NCI-H1105 (cell line): ENCODE data around the gene TIAM1.

Source experiments
- DNase-seq: peaks from one replicate; lab custom pipeline; 2025; lab: John Stamatoyannopoulos, UW

Gene TIAM1

GRCh38 chr21:31286621-31287020 lies 57.4 kb downstream of the TIAM1 start:
- DNase-seq, result no peak

DNA sequence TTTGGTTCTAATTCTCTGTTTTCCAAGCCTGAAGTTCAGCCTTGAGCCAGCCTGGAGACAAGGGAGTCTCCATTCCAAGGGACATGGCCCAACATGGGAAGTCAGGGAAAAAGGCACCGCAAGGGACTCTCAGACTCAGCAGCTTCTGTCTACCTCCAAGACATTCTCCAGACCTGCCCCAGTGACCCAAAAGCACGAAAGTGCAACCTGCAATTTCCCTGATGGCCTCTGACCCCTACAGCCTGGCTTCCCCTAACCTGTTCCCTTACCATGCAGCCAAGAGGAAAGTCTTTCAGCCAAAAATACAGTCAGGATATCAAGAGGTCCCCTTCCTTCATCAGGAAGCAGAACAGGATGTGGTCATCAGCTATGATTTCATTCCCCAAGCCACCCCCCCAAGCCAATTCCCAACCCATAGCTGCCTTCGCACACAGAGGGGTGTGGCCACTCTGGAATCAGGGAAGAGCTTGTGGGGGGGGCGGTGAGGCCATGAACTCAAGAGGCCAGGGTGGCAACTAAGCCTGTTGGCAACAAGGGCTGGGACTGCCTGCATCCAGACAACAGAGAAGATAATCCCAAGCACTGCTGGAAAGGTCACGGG lies 59.2 kb downstream of the TIAM1 start:
- no peak for DNase-seq

DNA sequence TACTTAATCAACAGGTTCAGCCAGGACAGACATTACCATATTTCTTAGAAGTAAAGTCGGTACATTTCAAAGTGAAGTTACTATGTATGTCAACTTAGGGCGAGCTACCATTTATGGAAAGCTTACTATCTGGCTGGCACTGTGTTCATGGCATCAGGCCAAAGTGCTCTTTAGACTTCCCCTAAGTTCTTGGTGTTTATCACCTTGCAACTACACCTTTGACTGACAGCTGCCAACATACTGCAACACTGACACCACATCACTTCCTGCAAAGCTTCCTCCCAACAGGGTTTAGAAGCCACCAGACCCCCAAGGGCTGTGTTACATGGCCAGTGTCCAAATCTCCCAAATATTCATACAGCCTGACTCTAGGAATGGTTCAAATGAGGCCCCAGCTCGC lies 61.0 kb downstream of the TIAM1 start:
- DNase-seq, result no peak

DNA sequence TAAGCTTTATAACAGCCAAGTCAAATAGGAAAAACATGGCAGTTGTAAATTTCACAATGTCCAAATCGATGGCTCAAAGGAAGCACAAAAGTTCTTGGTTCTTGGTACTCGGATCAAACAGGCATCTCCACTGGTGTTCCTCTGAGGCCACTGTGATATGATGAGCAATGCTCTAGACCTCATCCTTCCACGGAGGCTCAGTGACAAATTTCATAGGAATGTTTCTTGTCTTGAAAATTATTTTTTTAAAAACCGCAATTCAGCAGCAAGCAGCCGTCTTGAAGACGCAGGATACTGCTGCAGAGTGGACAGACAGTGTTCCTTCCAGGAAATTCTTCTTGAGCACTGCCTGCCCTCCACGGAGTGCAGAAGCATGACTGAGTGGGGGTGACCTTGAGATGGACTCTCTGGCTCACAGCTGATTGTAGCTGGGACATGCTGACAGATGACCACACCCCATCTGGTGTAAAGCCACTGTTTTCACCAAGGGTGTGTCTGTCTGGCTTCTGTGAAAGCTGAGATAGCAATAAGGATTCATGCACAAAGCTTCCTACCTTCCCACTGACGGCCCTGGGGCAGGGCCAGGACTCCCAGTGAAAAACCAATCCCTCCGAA lies 61.9 kb downstream of the TIAM1 start:
- DNase-seq, result no peak

GRCh38 chr21:31281561-31281960 lies 62.5 kb downstream of the TIAM1 start:
- no peak for DNase-seq

GRCh38 chr21:31279986-31280385 lies 64.1 kb downstream of the TIAM1 start:
- DNase-seq, result no peak

DNA sequence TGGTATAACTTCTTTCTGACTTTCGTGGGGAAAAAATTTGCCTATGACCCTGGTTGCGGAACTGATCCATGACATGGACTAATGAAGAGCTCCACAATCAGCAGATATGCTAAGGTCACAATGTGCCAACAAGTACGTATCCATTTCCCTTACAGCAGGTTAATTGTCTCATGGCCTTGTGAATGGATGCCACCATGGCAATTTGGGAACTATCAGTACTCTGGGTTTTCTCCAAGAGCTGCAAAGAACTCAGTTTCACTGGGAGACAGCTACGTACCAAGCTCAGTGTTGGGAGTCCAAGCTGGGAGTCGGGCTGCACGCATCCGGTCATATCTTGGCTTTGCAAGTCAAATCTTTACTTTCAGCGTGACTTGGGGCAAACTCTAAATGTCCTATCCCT lies 64.8 kb downstream of the TIAM1 start:
- DNase-seq, result no peak

DNA sequence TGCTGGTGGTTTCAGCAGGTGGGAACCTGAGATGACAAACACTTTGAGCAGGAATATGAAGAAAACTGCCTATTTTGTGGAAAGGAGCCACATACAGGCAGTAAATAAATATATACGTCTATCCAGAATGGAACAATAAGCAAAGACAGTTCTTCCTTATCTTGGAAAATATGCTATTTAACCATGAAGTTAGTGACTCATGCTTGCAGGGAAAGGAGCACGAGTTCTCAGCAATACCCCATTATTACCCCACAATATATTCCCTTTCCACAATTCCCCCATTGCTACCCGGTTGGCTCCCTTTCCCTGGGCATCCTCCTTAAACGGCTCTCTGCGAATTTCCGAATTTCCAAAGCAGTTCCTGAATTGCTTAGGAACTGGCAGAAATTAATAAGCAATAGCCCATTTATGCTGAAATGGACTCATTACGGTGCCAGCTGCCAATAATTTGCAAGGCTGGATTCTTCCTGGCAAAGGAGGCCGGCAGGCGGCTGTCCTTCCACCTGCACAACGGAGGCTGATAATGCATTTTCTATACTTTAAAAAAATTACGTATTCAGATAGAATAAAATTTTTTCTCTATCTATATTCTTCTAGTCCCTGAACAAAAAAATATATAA lies 65.4 kb downstream of the TIAM1 start:
- no peak for DNase-seq

DNA sequence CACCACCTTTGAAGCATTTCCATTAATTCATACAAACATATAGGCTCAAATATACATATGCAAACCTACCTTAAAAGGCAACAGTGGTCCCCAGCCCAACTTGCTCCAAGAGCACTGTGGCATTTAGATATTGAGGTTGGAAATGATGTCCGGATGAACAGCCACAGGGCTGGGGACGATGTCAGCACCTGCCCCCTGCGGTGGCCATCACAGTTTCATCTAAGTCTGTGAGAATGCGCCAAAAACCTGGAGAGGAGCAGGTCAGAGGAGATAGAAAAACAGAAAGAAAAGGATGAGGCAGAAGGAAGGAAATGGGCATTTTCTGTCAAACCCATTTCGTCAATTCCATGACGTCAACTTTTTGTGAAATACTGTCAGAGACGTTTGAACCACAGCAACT lies 67.4 kb downstream of the TIAM1 start:
- no peak for DNase-seq

- no peak for DNase-seq
Measured at GRCh38 chr21:31275901-31276300, 68.2 kb downstream of the TIAM1 start.

GRCh38 chr21:31273278-31273677 lies 70.8 kb downstream of the TIAM1 start:
- DNase-seq, result no peak

DNA sequence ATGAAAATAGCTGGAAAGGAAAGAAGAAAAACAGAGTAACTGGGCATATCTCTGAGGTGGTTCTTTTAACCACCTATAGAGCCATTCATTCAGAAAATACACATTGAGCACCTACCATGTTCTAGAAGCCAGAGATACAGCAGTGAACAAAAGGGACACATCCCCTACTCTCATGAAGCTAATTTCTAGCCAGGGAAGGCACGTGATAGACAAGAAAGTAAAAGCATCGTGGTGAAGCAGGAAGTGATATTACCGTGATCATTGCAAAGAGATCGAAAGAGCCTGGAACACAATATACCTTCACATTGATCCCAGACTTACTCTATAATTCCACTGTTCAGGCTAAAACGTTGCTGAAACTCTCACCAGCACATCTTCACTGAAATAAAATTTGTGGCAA lies 76.0 kb downstream of the TIAM1 start:
- no peak for DNase-seq

GRCh38 chr21:31267644-31268043 lies 76.4 kb downstream of the TIAM1 start:
- DNase-seq, result no peak

DNA sequence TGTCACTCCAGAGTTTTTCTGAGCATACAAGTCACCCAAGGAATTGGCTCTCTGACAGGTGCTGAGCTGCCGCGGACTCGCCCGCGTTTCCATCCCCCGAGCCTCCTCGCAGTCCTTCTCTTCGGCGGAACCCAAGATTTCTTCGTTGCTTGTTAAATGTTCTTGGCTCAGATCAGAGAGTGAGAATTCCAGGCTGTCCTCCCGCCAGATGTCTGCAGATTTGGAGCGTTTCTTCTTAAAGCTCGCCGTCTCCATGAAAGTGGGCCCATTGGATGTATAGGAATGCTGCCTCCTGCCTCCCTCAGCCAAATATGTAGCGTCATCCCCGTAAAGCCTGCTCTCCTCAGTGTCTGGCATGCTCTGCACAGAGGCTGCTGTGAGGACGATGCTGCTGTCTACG lies 77.8 kb downstream of the TIAM1 start:
- DNase-seq, result no peak

DNA sequence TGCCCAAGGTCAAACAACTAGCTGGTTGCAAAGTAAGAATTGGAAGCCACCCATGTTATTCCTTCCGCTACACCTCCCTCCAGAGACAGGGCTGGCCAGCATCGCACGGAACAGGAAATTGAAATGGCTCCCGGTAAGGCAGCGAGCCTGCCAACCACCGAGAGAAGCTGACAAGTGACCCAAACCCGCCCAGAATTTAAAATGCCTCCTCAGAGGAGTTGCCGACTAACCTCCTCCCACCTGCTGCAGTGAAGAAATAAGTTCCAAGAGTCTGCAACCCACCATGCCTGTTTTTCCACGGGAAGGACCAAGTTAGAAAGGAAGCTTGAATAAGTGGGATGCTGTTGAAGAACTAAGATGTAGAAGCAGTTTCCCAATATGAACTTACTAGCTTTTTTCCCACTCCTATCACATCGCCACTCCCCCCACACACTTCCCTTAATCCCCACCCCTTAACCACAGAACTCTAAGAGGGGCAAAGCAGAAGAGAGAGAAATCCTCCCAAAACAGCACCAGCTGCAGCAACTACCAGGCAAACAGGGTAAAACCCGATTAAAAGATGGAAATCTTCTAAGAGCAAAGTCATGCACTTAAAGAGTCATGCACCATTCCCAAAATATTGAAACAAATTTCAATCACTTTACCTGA lies 78.6 kb downstream of the TIAM1 start:
- DNase-seq, result no peak

DNA sequence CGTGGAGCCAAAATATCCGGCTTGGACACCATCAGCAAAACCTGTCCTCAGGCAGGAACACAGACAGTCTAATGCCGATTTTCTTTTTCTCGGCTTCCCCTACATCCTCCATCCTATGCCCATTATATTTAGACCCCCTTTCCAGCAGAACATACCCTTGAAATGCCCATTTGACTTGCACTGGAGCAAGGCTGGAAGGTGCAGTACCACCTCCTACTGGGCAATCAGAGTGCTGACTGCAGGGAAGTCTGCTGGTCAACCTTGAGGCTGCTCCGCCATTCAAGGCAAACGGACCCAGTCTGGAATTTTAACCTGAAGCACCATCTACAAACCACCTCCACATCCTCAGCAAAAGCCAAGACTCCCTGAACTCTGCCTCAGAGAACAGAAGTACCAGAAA lies 79.5 kb downstream of the TIAM1 start:
- DNase-seq, result no peak

DNA sequence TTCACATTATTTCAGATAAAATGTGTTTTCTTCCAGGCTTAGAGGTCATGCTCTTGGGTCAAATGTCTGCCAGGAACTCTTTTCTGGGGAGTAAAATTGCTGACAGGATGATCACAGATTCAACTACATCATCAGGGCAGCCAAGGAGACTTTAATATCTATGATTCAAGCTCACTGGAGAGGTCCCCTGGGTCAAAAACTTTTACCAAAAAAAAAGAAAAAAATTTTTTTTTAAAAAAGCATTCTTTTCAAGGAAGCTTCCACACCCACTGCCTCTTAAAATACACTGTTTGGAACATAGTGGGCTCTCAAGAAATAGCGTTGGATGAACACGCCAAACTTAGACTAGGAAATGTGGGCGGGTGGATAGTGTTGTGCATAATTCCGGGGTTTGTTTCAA lies 81.3 kb downstream of the TIAM1 start:
- DNase-seq, result no peak

GRCh38 chr21:31261759-31262158 lies 82.3 kb downstream of the TIAM1 start:
- DNase-seq, result no peak

- no peak for DNase-seq
Measured at GRCh38 chr21:31260790-31261189, 83.3 kb downstream of the TIAM1 start.

DNA sequence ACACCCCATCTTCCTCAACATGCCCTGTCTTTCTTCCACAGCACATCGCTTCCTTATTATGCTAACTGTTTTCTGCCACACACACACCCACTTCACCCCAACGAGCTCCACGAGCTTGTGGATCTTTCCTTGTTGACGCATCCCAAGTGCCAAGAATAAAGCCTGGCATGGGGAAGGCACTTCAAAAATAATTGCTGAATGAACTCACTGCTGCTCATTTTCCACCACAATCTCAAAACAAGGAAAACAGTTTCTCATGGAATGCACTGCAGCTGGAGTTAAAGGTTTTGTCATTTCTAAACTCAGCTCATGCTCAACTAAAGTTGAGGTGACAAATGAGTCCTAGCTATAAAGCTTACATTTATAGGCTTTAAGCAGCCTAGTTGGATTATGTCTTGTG lies 86.0 kb downstream of the TIAM1 start:
- DNase-seq, result no peak

DNA sequence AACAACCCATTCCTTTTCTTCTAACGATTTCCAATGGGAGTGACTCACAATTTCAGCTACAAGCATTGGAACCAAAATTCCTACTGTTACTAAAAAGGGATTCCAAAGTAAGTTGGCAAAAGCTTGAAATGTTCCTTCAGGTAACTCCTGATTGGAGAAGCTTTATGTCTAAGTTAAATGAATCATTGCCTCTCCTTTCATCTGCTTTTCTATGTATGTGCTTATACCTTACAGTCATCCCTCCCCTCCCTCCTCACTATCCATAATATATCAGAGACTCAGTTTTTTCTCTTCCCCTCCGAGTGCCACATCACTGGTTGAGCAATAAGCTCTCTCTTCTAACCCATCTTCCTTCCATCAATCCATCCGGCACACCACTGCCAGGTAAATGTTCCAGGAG lies 86.8 kb downstream of the TIAM1 start:
- DNase-seq, result no peak

DNA sequence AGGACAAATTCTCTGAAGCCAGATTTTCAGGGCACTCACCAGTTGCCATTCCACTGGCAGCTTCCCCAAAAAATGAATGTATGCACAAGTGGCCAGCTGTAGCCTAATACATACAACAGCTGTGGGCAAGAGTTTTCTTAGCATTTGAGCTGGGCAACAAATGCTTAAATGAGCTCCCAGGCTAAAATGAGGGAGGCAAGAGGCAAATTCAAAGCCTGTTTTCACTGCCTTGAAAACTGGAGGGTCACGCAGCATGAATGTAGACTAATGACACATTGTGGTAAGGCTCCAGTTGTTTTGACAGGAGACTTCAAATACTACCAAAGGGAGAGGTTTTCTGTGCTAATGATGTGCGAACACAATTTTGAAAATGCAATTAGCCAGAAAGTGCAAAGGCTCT lies 88.2 kb downstream of the TIAM1 start:
- DNase-seq, result no peak

- no peak for DNase-seq
Measured at GRCh38 chr21:31255036-31255435, 89.0 kb downstream of the TIAM1 start.
